ENCODE measurements around the gene NFATC2.

The NFATC2 gene

GRCh38 chr20:51398552-51398951 lies 144.0 kb downstream of the NFATC2 start:
- no peak for TF ChIP-seq CTCF (IDR thresholded peaks at IDR 0.05; ENCODE audit: borderline replicate concordance, insufficient read depth, low read depth, low read length)
- no peak overlapping the region for H3K4me3 ChIP-seq (ENCODE audit: low read depth, low read length)

- no peak for TF ChIP-seq CTCF (IDR thresholded peaks at IDR 0.05; ENCODE audit: borderline replicate concordance, insufficient read depth, low read depth, low read length)
- H3K4me3 ChIP-seq (ENCODE audit: low read depth, low read length): no peak overlapping the region
These were observed 144.4 kb downstream of the NFATC2 start for GRCh38 chr20:51398083-51398482.

GRCh38 chr20:51397137-51397536 lies 145.4 kb downstream of the NFATC2 start:
- TF ChIP-seq CTCF (IDR thresholded peaks at IDR 0.05; ENCODE audit: borderline replicate concordance, insufficient read depth, low read depth, low read length): no peak

GRCh38 chr20:51396365-51396909 lies 146.1 kb downstream of the NFATC2 start:
- TF ChIP-seq CTCF (IDR thresholded peaks at IDR 0.05; ENCODE audit: borderline replicate concordance, insufficient read depth, low read depth, low read length): no peak
- no peak overlapping the region for H3K4me3 ChIP-seq (ENCODE audit: low read depth, low read length)

More at GRCh38 chr20:51397137-51397536, 145.4 kb downstream of the NFATC2 start:
- H3K4me3 ChIP-seq (ENCODE audit: low read depth, low read length): no peak overlapping the region

GRCh38 chr20:51394706-51395105 lies 147.8 kb downstream of the NFATC2 start:
- no peak for TF ChIP-seq CTCF (IDR thresholded peaks at IDR 0.05; ENCODE audit: borderline replicate concordance, insufficient read depth, low read depth, low read length)
- H3K4me3 ChIP-seq (ENCODE audit: low read depth, low read length): no peak overlapping the region

- no peak for TF ChIP-seq CTCF (IDR thresholded peaks at IDR 0.05; ENCODE audit: borderline replicate concordance, insufficient read depth, low read depth, low read length)
- no peak overlapping the region for H3K4me3 ChIP-seq (ENCODE audit: low read depth, low read length)
These were observed 148.9 kb downstream of the NFATC2 start for GRCh38 chr20:51393571-51393970.

- TF ChIP-seq CTCF (IDR thresholded peaks at IDR 0.05; ENCODE audit: borderline replicate concordance, insufficient read depth, low read depth, low read length): no peak
- no peak overlapping the region for H3K4me3 ChIP-seq (ENCODE audit: low read depth, low read length)
These were observed 149.8 kb downstream of the NFATC2 start for GRCh38 chr20:51392614-51393186.

Data from GM12875 (cell line).